Stimulated activated CD4-positive, alpha-beta T cell treated with anti-CD3 and anti-CD28 coated beads, Interleukin-2, amount 100 ng/mL, for 48 hours (primary cell): Measurements from ENCODE around the gene FADD.

Experiments used
- DNase-seq, 2 donors: peaks; one replicate each; pipeline ENCODE4 v3.0.0-alpha.2; 2020

The FADD gene, protein sequence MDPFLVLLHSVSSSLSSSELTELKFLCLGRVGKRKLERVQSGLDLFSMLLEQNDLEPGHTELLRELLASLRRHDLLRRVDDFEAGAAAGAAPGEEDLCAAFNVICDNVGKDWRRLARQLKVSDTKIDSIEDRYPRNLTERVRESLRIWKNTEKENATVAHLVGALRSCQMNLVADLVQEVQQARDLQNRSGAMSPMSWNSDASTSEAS

DNA sequence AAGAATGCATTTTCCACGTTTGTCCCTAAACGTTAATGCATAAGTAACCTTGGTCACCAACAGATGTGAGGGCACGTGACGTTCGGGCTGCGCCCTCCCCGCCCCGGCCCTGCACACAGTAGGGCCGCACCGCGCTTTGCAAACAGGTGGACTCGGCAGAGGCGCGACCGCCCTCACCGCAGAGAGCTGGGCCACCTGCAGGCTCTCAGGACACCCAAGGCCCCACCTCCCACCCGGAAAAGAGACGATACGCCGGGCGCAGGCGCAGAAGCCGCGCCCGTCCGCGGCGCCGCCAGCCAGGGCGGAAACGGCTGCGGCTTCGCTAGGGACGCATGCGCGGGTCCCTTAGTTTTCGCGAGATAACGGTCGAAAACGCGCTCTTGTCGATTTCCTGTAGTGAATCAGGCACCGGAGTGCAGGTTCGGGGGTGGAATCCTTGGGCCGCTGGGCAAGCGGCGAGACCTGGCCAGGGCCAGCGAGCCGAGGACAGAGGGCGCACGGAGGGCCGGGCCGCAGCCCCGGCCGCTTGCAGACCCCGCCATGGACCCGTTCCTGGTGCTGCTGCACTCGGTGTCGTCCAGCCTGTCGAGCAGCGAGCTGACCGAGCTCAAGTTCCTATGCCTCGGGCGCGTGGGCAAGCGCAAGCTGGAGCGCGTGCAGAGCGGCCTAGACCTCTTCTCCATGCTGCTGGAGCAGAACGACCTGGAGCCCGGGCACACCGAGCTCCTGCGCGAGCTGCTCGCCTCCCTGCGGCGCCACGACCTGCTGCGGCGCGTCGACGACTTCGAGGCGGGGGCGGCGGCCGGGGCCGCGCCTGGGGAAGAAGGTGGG, at the start of gene FADD:
Gene FADD (plus strand): TSS at position 377 of the 831 bp plus-strand sequence. CDS start 164 bp downstream, at position 541.
- DNase-seq, result peak; percentile 82 to 87

DNA sequence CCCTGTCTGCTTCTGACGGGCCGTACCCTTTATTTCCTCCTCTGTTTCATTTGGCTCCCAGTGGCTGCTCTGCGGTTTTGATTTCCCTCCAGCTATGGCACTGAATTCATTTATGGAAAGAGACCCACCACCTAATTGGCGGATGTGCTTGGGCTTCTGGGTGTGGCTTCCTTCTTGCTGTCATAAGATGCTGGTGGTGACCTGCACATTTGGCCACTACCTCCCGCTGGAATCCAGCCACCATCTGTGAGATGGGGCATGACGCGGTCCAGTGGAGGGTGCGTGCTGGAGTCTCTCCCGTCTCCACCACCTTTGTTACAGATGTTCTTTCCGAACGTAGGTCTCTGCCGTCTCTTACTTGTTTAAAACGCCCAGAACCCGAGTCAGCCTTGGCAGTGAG, 47.7 kb upstream of the FADD start:
- no peak for DNase-seq

DNA sequence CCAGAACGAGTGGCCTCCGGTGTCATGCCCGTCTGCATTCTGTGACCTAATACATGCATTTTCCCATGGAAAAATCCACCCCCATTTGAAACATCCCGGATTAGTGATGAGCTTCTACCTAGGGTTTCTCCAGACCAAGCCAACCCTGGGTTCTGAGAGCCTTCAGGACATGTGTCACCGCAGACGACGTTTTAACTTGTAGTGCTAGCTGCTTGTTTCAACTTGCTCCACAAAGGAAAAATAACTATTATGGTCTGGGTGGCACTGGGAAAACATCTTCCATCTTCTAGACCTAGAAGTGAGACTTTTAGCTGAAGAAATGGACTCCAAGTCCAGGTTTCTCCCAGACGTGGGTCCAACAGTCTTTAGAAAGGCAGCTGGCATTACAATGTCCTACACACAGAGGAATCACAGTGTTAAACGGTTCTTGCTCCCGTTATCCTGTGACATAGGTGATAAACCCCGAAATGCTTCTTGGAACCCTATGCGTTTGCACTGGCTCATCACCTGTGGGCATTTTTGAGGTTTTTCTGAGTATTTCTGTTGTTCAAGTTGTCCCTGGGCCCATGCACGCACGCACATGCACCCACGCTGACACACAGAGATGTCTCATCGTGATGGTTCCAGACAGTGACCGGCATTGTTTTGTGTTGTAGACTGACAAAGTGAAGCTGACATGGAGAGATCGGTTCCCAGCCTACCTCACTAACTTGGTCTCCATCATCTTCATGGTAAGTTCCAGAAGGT, 46.6 kb upstream of the FADD start:
- no peak for DNase-seq

DNA sequence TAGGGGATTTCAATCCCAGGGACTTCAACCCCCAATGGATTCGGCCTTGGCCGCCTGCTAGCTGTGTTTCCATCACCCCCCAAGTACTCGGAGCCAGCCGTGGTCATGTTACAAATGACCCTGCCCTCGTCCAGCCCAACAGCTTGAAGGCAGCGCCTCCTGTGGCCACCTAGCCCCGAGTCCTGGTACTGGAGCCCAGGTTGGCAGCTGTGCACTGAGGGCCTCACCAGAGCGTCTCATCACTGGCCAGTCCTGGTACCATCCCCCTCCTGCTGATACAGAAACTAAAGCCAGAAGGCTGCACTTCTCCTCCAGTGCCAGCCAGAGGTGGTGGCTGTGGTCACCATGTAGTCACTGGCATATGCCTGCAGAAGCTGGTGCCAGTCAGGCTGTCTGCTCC, 44.9 kb upstream of the FADD start:
- DNase-seq, result no peak

DNA sequence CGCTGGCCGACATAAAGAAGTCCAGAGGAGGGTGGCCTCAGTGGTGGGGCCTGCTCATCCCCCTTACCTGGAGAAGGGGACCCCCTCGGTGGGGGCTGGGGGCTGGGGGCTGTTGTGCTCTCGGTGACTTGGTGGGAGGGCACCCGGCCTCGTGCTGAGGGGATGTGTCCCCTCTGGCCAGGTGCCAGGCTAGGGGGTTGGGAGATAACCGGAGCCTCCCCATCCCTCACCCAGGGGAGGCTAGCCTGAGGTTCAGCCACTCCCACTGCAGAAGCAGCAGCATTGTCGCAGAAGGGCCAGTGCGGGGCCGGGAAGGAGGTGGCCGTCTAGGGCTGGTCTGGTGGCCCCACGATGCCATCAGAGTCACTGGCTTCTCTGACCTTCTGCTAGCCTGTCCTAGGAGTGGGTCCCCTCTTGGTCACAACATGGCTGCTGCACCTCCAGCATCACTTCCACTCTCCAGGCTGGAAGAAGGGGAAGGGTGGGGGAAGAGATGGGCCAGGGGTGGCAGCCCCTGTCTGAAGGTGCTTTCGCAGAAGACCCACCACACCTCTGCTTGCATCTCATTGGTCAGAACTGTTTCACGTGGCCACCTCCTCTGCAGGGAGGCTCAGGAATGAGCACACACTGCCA, 44.2 kb upstream of the FADD start:
- DNase-seq, result no peak

DNA sequence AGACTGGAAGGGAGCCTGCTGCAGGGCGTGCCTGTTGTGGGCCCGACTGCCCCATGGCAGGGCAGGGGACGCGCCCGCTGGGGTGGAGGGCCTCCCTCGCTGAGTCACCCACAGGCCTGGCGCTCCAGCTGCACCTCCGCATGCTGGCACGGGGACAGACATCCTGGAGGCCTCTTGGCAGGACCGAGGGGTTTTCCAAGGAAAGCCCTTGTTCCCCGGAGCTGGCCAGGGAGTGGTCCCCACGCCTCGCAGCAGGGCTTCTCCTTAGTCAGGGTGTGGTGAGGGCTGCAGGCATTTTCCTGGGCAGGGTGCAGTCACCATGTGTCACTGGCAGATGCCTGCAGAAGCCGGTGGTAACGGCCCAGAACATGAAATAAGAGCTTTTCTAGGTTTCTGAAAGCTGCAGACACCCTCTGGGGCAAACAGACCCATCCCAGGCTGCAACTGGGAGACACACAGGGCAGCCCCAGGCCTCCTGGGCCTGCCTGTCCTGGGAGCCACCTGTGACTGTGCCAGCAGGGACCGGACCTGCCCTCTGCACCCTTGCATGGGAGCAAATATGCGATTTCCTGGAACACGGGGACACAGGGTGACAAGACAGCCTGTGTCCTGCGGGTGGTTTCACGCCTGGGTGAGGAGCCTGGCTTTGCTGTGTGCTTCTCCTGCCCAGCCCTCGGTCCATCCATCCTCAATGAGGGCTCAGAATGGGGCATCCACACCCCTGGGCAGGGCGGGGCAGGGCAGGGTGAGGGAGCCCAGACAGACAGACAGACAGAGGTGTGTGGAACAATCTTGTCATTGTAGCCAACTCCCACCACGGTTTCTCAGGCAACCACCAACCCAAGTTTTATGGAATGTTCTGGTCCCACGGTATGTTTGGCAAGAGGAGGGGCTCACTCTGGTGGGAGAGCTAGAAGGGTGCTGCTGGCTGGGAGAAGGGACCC, 43.2 kb upstream of the FADD start:
- no peak for DNase-seq

DNA sequence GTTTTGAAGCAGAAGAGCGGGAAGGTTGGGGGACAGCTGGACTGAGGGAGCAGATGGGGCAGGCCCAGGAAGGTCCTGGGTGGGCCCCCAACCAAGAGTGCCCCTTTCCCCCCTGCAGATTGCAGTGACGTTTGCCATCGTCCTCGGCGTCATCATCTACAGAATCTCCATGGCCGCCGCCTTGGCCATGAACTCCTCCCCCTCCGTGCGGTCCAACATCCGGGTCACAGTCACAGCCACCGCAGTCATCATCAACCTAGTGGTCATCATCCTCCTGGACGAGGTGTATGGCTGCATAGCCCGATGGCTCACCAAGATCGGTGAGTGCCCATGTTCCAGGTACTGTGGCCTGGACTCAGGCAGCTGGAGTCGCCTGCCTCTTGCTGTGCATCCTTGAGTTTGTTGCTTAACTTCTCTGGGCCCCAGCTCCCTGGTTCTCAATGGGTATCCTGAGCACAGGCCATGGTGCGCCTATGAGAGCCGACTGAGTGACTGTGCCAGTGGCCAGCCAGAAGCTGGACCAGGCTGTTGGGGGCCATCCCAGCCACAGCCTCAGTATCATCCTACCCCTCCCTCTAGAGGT, 42.0 kb upstream of the FADD start:
- DNase-seq, result no peak

DNA sequence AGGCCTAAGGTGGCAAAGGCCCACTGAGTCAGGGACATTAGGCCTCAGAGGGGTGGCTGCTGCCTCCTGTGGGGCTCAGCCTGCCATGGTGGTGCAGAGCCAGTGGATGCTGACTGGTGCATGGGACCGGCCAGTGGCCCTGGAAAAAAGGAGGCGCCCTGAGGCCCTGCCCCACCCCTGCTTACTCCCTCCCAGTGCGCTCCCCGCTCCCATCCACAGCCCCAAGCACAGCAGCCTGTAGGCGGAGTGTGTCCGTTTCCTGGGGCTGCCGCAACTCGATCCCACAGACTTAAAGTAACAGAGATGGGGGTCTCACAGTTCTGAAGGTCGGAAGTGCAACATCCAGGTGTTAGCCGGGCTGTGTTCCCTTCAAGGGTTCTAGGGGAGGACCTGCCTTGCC, 38.4 kb upstream of the FADD start:
- DNase-seq, result no peak

DNA sequence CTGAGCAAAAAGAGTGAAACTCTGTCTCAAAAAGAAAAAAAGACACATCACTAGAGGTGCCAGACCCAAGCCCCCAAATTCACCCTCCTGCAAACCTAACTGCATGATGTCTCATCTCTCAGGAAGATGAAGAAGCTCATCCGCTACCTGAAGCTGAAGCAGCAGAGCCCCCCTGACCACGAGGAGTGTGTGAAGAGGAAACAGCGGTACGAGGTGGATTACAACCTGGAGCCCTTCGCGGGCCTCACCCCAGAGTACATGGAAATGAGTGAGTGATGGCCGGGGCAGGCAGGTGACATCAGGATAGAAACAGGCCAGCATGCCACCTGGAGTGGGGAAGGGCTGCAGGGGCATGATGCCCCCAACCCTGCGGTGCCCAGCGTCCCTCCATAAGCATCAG, 36.0 kb upstream of the FADD start:
- DNase-seq, result no peak

DNA sequence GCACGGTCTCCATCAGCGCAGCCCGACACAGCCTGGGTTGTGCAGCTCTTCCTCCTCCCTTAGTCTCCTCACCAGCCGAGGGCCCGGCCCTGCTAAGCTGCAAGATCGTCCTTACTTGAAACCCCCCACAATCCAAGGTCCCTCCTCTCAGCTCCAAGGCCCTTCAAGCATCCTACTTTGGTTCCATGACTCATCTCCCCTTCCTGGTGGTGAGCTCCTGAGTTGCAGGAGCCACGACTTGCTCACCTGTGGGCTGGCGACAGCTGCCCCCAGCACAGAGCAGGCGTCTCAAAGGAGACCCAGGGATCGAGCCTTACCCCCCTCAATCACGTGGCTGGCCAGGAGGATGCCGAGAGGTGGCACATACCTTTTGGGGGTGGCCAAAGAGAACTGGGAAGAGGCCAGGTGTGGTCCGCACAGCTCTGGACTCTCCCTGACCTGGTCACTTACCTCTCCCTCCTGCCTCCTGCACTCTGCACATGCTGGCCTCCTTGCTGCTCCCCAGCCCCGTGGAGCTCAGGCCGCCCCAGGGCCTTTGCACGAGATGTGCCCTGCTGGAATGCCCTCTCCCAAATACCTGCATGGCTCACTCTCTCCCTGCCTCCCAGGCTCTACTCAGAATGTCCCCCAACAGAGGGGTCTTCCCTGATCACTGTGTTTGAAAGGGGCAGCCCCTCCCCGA, 35.2 kb upstream of the FADD start:
- no peak for DNase-seq

DNA sequence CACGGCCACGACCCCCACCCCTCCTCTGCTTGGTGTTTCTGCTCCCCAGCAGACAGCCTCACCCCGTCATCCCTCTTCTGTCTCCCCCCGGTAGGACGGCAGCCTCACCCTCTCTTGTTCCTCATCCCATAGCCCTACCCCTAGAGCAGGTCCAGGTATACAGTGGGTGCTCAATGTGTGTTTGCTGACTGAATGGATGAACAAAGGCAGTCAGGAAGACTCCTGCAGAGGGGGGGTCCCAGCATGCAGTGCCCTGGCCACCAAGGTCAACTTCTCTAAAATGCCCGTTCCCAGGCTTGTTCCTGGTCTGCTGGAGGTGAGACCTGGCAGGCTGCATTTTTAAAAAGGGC, 34.7 kb upstream of the FADD start:
- DNase-seq, result no peak

DNA sequence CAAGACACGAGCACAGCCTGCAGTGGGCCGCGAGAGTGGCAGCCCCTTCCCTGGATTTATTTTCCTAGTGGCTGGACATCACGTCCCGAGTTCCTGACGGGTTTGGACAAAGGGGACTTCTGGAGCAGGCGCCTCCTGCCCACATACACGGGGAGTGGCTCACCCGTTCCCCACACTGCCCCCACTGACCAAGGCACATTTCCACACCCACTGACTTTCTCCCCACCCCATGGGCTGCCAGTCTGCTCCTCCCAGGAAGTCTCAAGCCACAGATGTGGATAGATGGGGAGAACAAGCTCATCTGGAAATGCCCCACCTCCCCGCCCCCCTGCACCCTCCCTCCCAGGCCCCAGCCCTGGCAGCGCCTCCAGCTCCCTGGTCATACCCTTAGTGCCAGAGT, 34.0 kb upstream of the FADD start:
- DNase-seq, result no peak

DNA sequence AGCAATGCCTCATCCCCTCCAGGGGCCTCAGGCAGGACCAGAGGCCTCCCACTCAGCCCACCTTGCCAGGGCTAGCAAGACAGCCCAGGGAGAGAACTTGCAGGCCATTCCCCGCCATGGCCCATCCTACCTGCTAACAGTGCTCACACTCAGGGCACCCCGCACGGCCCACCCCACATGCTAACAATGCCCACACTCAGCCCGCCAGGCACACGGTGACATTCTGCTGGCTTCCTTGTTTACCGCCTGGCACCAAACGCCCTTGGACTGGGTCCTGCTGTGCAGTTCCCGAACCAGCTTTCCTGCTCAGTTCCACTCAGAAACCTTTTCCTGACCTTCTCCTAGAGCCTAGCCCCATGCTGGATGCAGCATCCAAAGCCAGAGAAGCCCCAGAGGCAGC, 33.5 kb upstream of the FADD start:
- DNase-seq, result no peak

DNA sequence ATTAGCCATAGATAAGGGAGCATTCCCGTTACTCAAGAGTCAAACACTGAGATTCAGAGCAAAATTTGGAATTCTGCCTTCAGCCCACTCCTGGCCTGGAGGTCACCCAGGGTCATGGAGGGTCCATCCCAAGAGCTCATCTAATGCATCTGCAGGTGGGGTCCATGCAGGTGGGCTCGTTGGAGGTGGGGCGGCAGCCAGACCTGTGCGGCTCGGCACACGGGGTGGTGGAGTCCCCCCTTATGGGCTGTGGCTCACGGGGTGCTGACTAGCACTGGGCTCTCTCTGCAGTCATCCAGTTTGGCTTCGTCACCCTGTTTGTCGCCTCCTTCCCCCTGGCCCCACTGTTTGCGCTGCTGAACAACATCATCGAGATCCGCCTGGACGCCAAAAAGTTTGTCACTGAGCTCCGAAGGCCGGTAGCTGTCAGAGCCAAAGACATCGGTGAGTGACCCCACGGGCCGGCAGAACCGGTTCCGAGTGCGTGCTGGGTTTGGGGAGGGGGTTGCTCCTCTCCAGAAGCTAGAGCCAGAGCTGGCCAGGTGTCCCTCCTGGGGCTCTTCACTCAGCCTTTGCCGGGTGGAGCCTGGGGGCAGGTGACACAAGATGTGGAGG, 32.4 kb upstream of the FADD start:
- DNase-seq, result no peak

DNA sequence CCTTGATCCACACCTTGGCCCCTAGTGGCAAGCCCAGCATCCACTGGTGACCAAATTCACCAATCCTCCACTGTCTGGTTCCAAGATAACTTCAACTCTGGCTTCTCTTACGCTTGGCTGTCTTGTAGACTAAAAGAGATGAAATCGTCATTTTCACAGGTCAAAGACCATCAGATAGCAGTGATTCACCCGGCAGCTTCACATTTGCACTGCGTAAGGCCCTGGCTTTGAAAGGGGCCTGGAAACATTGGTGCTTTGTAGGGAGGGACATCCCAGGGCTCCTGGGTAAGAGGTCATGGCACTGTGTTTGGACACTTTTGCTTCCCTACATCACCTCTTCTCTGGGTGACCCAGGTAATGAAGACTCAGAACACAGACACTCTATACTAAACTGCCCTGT, 30.1 kb upstream of the FADD start:
- DNase-seq, result no peak

DNA sequence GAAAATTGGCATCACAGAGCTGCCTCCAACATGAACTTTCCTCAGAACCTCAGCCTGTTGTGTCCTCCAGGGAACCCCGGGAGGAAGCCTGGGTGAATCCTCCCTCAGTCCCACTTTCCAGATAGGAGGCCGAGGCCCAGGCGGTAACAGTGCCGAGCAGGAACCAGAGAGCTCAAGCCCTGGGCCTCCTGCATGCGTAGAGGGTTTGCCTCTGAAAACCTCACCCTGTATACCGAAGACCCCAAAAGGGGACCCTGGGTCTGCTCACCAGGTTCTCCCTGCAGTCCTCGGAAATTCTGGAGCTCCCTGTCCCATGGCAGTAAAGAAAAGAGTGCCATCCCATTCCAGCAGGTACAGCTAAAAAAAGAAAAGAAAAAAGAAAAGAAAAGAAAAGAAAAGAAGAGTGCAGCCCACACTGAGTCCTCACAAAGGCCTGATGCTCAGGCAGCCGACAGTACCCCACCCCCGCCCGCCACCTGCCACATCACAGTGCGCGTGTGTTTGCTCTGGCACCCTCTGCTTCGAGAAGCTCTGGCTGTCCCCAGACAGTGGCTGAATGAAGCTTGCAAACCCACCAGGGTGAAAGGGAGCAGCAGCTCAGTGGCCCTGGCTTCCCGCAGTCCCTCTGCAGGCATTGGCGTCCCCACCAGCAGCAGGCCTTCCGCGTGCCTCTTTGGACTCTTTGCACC, 28.4 kb upstream of the FADD start:
- DNase-seq, result no peak

DNA sequence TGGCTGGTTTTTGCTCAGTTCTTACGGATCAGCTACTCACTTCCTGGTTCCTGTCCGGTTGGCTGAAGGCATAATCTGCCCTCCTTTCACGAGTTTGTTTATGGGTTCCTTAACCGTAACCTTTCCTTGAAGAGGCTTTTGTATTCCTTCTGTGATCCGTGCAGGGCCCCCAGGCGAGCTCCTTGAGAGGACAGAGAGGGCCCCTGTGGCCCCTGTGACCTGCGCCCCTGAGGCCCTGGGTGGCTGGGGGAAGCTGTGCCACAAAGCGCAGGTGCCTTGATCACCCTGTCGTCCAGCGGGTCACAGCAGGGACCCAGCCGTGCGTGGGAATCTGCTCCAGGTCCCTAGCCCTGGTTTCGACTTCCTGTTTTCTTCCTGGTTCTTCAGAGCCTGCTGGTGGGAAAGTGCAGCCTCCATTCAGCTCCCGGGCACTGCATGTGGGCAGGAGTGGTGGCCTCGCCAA, 27.8 kb upstream of the FADD start:
- DNase-seq, result no peak

DNA sequence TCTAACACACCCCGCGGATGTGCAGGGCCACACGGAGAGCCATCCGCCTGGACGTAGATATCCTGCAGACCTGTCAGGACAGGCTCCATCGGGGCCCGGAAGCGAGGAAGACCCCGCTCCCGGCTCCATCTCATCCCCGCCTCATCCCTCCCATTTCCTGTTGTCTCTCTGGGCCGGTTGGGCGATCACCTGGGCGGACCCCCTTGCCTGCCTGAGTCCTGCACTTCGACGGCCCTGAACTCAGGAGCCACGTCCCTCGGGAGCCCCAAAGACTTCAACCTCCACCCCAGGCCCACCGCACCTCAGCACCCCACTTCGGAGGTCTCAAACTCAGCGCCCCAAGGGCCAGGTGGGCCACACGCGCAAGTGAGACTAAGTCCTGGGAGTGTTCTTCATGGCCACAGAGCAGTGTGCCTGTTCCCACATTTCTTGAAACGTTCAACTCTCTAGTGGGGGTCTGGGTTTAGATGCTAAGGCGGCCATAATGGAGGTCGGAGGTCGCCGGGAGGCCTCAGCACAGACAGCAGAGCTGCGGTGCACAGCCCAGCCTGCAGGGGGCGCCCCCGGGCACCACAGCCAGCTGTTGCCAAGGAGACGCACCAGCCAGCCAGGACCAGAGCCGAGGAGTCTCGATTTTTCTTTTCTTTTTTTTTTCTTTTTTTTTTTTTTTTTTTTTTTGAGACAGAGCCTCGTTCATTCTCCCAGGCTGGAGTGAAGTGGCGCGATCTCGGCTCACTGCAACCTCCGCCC, 26.0 kb upstream of the FADD start:
- DNase-seq, result peak; percentile 56 to 69

DNA sequence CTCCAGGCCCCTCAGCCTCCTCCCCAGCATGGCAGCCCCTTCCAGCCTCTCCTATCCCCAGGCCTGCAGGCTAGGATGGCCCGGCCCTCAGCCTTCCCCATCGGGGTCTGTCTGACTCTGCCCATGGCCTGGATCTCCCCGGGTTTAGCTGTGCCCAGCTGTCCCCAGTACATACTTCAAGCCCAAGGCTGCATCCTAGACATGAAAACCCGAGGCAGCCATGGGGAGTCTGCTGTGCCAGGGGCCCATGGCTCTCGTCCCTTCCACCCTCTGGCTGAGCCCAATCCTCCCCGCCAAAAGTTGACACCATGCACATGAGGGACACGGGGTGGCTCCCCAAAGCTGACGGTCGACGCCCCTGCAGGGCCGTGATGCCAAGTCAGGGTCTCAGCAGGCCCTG, 22.2 kb upstream of the FADD start:
- no peak for DNase-seq
